Keratinocyte (primary cell): Measurements from ENCODE around the gene ZBED4.

ENCODE experiments used
- CTCF ChIP-seq, 3 experiments: IDR thresholded peaks in 1 of 3; conservative IDR thresholded peaks in 1 of 3; optimal IDR thresholded peaks in 1 of 3; 2 replicates in 2 of 3; 3 replicates in 1 of 3; pipeline versions ENCODE3 to v1.5.1; 2011; ENCODE audit warnings: low read length in 3 of 3, mild to moderate bottlenecking in 3 of 3, moderate library complexity in 2 of 3, control low read depth in 1 of 3, inconsistent platforms in 1 of 3; ENCODE audit not compliant: insufficient read depth in 2 of 3; ENCODE audit errors: extremely low read depth in 1 of 3
- EZH2 ChIP-seq: IDR thresholded peaks from one replicate; pipeline ENCODE4 v1.6.1; 2012; ENCODE audit warnings: inconsistent platforms, mild to moderate bottlenecking, low read length, moderate library complexity

- no peak for TF ChIP-seq CTCF (optimal IDR thresholded peaks at IDR 0.05 in 1 of 3, IDR thresholded peaks at IDR 0.05 in 1 of 3, conservative IDR thresholded peaks at IDR 0.05 in 1 of 3; ENCODE audit: extremely low read depth in 1 of 3, insufficient read depth in 2 of 3, low read length in 3 of 3)
- no peak for TF ChIP-seq EZH2
These were observed 38.0 kb upstream of the ZBED4 start for GRCh38 chr22:49815641-49816091.
